ENCODE measurements around the gene MAP9. TPM values are rescaled to one million over a fixed set of nuclear protein-coding genes. Genes with fewer than 3 reads are reported as not detected.
A peak's percentile ranks its signal among the peaks of the same experiment; 100 is the strongest.
"Not testable (repeated sequence)": the region's sequence is repeated elsewhere in the genome, so short reads cannot be mapped to it uniquely, and the experiment has no call there.

The MAP9 gene
- total and polyA plus RNA-seq, 2 donors = 5.7 to 18.7 TPM

DNA sequence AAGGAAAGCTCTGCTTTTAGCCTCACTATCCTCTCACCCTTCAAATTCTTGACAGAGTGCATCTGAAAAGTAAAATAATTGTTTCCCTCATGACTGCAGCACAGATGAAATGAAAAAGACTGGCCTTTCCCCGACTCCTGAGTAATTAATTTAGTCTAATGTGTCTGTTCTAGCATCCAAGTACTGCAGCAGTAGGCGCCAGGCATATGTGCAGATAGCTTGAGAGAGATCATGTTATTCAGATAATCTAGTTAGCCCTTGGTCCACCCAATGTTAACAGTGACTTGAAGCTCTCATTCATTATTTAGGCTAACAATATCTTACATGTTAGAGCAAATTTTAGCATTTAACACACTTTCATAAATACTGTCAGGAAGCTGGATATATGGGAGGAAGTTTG is 54.0 kb downstream of the MAP9 start:
- no peak overlapping the region for H3K27ac ChIP-seq (ENCODE audit: low read depth)
- no peaks in the 10 kb centered on the region for H3K4me1 ChIP-seq (ENCODE audit: insufficient read depth)
- whole genome bisulfite sequencing = 77% methylated on average over 2 of the region's 2 CpGs
- no peaks in the 10 kb centered on the region for H3K36me3 ChIP-seq (ENCODE audit: insufficient read depth)
- peak; percentile 4 for DNase-seq (ENCODE audit: extremely low spot score)
- no peak overlapping the region for H3K4me3 ChIP-seq (ENCODE audit: low read depth, low read length)

DNA sequence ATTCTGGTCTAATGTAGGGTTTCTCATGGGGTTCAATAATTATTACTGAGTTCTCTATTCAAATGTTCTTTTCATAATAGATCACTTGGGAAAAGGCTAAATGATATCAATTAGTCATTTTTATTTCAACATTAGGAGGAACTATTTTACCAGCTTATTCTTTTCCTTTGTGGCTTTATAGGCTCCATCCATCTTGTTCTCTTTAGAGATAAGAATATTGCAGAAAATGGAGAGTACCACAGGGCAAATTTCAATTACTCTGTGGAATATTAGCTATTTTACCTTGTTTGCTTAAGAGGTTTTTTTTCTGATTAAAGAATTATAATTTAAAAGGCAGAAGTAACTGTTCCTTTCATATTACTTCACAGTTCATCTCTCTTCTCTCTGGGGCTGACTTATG is 55.8 kb downstream of the MAP9 start:
- Histone ChIP-seq H3K4me1 (ENCODE audit: insufficient read depth) (no peaks in the 10 kb centered on the region), H3K4me3 (ENCODE audit: low read depth, low read length) (no peak overlapping the region), H3K27ac (ENCODE audit: low read depth) (no peak overlapping the region), H3K36me3 (ENCODE audit: insufficient read depth) (no peaks in the 10 kb centered on the region)
- no peak for DNase-seq (ENCODE audit: extremely low spot score)

DNA sequence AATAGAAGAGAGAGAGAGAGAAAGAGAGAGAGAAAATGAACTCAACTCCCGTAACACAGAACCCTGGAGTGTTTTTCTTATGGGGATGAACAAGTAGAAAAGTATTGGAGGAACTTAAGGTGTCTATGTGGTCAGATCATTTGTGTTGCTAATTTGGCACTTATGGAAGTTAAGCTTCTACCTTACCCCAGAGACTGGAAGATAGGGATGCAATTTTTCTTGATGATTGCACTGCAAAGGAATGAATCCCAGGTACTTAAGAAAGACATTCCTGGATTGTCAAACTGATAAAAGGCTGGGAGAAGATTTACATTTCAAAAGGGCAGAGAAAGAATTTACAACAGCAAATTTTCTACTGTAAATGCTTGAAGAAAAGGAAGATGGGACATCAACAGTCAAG is 57.2 kb downstream of the MAP9 start:
- H3K27ac ChIP-seq (ENCODE audit: low read depth) = no peak overlapping the region
- 73% methylated on average over 1 of the region's 1 CpG for WGBS

DNA sequence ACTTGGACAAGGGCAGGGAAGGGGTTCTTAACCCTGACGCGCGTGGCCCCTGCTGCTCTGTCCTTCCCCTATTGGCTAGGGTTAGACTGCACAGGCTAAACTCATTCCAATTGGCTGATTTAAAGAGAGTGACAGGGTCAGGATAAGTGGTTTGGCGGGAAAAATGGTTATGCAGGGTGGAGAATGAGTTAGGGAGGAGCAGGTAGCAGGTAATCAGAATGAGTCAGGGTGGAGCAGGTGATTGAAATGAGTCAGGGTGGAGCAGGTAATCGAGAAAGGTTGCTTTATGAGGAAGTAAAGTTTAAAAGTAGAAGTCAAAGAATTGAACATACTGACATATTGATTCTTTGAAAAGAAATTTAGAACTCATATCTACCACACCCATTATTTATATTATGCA is 64.7 kb downstream of the MAP9 start:
- not testable (repeated sequence) for H3K4me3 ChIP-seq (ENCODE audit: low read depth, low read length); H3K36me3 ChIP-seq (ENCODE audit: insufficient read depth); H3K27ac ChIP-seq (ENCODE audit: low read depth); H3K4me1 ChIP-seq (ENCODE audit: insufficient read depth); DNase-seq (ENCODE audit: extremely low spot score)
- whole genome bisulfite sequencing = 81% methylated on average over 5 of the region's 5 CpGs

More for the DNA sequence above, 57.2 kb downstream of the MAP9 start:
- Histone ChIP-seq H3K36me3 (ENCODE audit: insufficient read depth) (no peaks in the 10 kb centered on the region), H3K4me3 (ENCODE audit: low read depth, low read length) (no peak overlapping the region), H3K4me1 (ENCODE audit: insufficient read depth) (no peaks in the 10 kb centered on the region)
- DNase-seq (ENCODE audit: extremely low spot score) = no peak

DNA sequence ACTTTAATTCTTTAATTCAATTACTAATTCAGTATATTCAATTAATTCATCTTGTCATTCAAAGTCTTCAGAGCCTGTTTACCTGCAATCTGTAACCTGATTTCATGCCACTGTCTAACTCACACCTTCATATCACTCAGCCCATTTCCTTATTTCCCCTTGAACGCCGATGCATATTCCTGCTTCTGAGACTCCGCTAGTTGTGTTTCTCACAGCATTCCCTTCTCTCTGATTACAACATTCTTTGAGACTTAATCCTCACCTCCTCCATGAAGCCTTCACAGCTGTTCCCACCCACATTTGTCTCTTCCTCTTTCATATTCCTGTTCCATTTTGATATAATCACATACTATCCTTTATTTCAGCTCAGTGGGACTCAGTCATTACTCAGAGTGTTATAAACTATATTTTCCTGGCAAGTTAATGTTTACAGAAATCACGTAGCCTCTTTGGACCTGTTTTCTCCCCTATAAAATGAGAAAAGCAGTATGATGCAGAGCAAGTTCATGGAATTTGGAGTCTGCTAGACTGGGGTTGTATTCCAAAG is 69.0 kb downstream of the MAP9 start:
- 71% methylated on average over 4 of the region's 4 CpGs for WGBS
- DNase-seq (ENCODE audit: extremely low spot score) = no peak
- no peaks in the 10 kb centered on the region for H3K4me1 ChIP-seq (ENCODE audit: insufficient read depth)
- H3K27ac ChIP-seq (ENCODE audit: low read depth) = no peak overlapping the region
- H3K4me3 ChIP-seq (ENCODE audit: low read depth, low read length) = no peak overlapping the region
- H3K36me3 ChIP-seq (ENCODE audit: insufficient read depth) = no peaks in the 10 kb centered on the region

DNA sequence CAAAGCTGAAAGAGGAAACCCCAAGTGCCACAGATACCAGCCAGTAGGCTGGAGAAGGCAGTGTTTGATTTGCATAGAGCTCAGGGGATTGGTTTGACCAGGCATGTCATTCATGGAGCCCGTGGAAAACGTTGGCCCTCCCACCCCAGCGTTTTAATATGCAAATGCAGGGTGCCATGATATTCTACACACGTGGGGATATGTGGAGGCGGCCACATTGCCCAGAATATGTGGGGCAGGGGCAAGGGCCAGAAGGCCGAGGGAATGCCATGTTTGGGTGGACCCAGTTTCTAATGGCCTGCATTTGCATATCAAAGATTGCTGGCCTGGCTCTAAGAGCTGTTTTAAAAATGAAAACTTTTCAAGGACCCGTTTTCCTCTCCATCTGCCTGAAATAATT is 71.1 kb downstream of the MAP9 start:
- Histone ChIP-seq H3K36me3 (ENCODE audit: insufficient read depth) (no peaks in the 10 kb centered on the region), H3K27ac (ENCODE audit: low read depth) (no peak overlapping the region), H3K4me3 (ENCODE audit: low read depth, low read length) (no peak overlapping the region), H3K4me1 (ENCODE audit: insufficient read depth) (no peaks in the 10 kb centered on the region)
- 78% methylated on average over 7 of the region's 7 CpGs for WGBS
- no peak for DNase-seq (ENCODE audit: extremely low spot score)

DNA sequence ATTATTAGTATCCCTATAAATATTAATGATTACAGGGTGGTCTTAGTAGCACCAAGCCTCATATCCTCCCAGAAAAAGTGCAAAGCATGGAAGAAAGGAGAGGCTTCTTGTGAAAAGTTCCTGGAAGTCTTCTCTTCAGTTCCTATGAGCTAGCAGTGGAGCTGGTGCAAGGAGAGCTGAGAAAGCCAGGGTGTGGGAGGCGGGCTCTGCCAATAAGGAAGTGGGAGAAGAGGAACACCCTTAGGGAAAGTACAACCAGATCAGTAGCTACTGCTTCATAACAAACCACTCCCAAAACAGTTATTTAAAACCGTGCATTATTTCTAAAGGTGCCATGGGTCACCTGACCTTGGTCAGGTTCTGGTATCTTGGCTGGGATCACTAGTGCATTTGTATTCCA is 72.4 kb downstream of the MAP9 start:
- Histone ChIP-seq H3K36me3 (ENCODE audit: insufficient read depth) (no peaks in the 10 kb centered on the region), H3K4me1 (ENCODE audit: insufficient read depth) (no peaks in the 10 kb centered on the region), H3K27ac (ENCODE audit: low read depth) (no peak overlapping the region), H3K4me3 (ENCODE audit: low read depth, low read length) (no peak overlapping the region)
- no peak for DNase-seq (ENCODE audit: extremely low spot score)
- 81% methylated on average over 2 of the region's 2 CpGs for WGBS

DNA sequence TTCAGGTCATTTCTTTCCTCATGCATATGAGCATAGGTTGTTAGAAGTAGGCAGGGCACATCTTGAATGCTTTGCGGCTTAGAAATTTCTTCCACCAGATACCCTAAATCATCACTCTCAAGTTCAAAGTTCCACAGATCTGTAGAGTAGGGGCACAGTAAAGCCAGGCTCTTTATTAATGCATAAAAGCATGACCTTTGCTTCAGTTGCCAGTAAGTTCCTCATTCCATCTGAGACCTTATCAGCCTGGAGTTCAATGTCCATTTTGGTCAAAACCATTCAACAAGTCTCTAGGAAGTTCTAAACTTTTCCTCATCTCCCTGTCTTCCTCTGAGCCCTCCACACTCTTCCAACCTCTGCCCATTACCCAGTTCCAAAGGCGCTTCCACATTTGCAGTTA is 77.7 kb downstream of the MAP9 start:
- DNase-seq (ENCODE audit: extremely low spot score) = no peak
- 93% methylated on average over 2 of the region's 2 CpGs for WGBS
- Histone ChIP-seq H3K36me3 (ENCODE audit: insufficient read depth) (no peaks in the 10 kb centered on the region), H3K27ac (ENCODE audit: low read depth) (no peak overlapping the region), H3K4me1 (ENCODE audit: insufficient read depth) (no peaks in the 10 kb centered on the region), H3K4me3 (ENCODE audit: low read depth, low read length) (no peak overlapping the region)

Small RNA genes within 50 kb of the gene (small RNA-seq; reads per million reads assigned to genes)
- gene AC097467.4 (not detected), gene YWHAEP4 (not detected)

Other genes with a start within 250 kb of the MAP9 start
- 1.3 TPM for gene NPY2R, start 168.3 kb downstream of the MAP9 start, total RNA-seq
- 0.24 TPM for gene NPY2R, start 168.3 kb downstream of the MAP9 start, polyA plus RNA-seq

Measured in urinary bladder (tissue), 4 donors.